Tibial nerve (tissue), 3 donors: ENCODE data around the gene CCDC122.

ENCODE experiments used
- POLR2A ChIP-seq, 2 donors: fragments of 450-650 bp; IDR thresholded peaks; one replicate each; pipeline ENCODE4 v1.6.1; 2017; ENCODE audit warnings: antibody characterized with exemption in 2 of 2, mild to moderate bottlenecking in 2 of 2, moderate library complexity in 2 of 2
- TF ChIP-seq, protein P1 (sequence below), 5 experiments: fragments of 200-600 bp in 3 of 5; fragments of 450-650 bp in 2 of 5; sonication (generic) in 3 of 5; IDR thresholded peaks; one replicate each; pipeline ENCODE4 v1.5.1; 2016 to 2019; ENCODE audit warnings: antibody characterized with exemption in 5 of 5, mild to moderate bottlenecking in 3 of 5, moderate library complexity in 2 of 5

- no peak for TF ChIP-seq POLR2A (IDR thresholded peaks at IDR 0.05)
- TF ChIP-seq, protein P1, sequence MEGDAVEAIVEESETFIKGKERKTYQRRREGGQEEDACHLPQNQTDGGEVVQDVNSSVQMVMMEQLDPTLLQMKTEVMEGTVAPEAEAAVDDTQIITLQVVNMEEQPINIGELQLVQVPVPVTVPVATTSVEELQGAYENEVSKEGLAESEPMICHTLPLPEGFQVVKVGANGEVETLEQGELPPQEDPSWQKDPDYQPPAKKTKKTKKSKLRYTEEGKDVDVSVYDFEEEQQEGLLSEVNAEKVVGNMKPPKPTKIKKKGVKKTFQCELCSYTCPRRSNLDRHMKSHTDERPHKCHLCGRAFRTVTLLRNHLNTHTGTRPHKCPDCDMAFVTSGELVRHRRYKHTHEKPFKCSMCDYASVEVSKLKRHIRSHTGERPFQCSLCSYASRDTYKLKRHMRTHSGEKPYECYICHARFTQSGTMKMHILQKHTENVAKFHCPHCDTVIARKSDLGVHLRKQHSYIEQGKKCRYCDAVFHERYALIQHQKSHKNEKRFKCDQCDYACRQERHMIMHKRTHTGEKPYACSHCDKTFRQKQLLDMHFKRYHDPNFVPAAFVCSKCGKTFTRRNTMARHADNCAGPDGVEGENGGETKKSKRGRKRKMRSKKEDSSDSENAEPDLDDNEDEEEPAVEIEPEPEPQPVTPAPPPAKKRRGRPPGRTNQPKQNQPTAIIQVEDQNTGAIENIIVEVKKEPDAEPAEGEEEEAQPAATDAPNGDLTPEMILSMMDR (IDR thresholded peaks at IDR 0.05): no peak
These were observed 80.3 kb downstream of the CCDC122 start for GRCh38 chr13:43799191-43799590.
